DND-41 (cell line): Measurements from ENCODE around the gene ARID2.

ENCODE experiments used
- CTCF ChIP-seq: IDR thresholded peaks from 2 replicates; pipeline ENCODE4 v1.5.1; 2012; ENCODE audit warnings: borderline replicate concordance, low read length, moderate library complexity, mild to moderate bottlenecking; ENCODE audit not compliant: poor library complexity, severe bottlenecking; ENCODE audit errors: extremely low read depth
- EZH2 ChIP-seq: IDR thresholded peaks from 3 replicates; pipeline ENCODE4 v1.6.1; 2012; ENCODE audit warnings: borderline replicate concordance, low read depth, mild to moderate bottlenecking, moderate library complexity, low read length, inconsistent platforms; ENCODE audit not compliant: severe bottlenecking

GRCh38 chr12:45703942-45704341 lies 25.6 kb upstream of the ARID2 start:
- TF ChIP-seq CTCF, result no peak
- no peak for TF ChIP-seq EZH2
